Activated CD4-positive, alpha-beta T cell treated with anti-CD3 and anti-CD28 coated beads, Interleukin-10, Interleukin-2, amounts not matched to agents 100 ng/mL and 50 ng/mL, durations not matched to agents 16 hours and 8 hours (primary cell): ENCODE measurements around the gene SIT1.

Experiments used
- DNase-seq: peaks from one replicate; pipeline ENCODE4 v3.0.0-alpha.2; 2020

The SIT1 gene

GRCh38 chr9:35682520-35683315, 32.0 kb upstream of the SIT1 start:
- DNase-seq = no peak

GRCh38 chr9:35682051-35682450, 31.3 kb upstream of the SIT1 start:
- DNase-seq = no peak

- no peak for DNase-seq
These were observed 30.7 kb upstream of the SIT1 start for GRCh38 chr9:35681341-35682002.

GRCh38 chr9:35680331-35681105, 29.8 kb upstream of the SIT1 start:
- DNase-seq = no peak

- no peak for DNase-seq
These were observed 29.1 kb upstream of the SIT1 start for GRCh38 chr9:35679766-35680330.

- no peak for DNase-seq
These were observed 28.4 kb upstream of the SIT1 start for GRCh38 chr9:35679091-35679490.

- DNase-seq = no peak
These were observed 25.1 kb upstream of the SIT1 start for GRCh38 chr9:35675732-35676392.

- no peak for DNase-seq
These were observed 24.5 kb upstream of the SIT1 start for GRCh38 chr9:35675204-35675603.

GRCh38 chr9:35674025-35674361, 23.3 kb upstream of the SIT1 start:
- DNase-seq = no peak

GRCh38 chr9:35673132-35674024, 22.6 kb upstream of the SIT1 start, which contains the start of gene CA9:
Gene CA9 (plus strand): TSS chr9:35673928. CDS start chr9:35673960, 32 bp downstream.
- no peak for DNase-seq

- DNase-seq = no peak
These were observed 18.8 kb upstream of the SIT1 start for GRCh38 chr9:35669331-35670145.

GRCh38 chr9:35667939-35668338, 17.2 kb upstream of the SIT1 start:
- DNase-seq = no peak

- no peak for DNase-seq
These were observed 15.8 kb upstream of the SIT1 start for GRCh38 chr9:35666549-35666948.

- DNase-seq = no peak
These were observed 15.3 kb upstream of the SIT1 start for GRCh38 chr9:35666045-35666444.

GRCh38 chr9:35665471-35665818, 14.7 kb upstream of the SIT1 start:
- DNase-seq = no peak

- peak; percentile 89 for DNase-seq
These were observed 14.1 kb upstream of the SIT1 start, which contains the start of gene ARHGEF39 for GRCh38 chr9:35664531-35665470. Gene ARHGEF39 (minus strand): TSS chr9:35665195. CDS start chr9:35665169, 26 bp downstream.

- DNase-seq = no peak
These were observed 11.7 kb upstream of the SIT1 start for GRCh38 chr9:35662437-35662836.

GRCh38 chr9:35661756-35662350, 11.1 kb upstream of the SIT1 start:
- peak; percentile 53 for DNase-seq

- DNase-seq = no peak
These were observed 10.3 kb upstream of the SIT1 start for GRCh38 chr9:35660966-35661415.
